Activated CD4-positive, alpha-beta T cell treated with anti-CD3 and anti-CD28 coated beads for 48 hours (primary cell): ENCODE results near the gene PCCA.
A peak's percentile ranks its signal among the peaks of the same experiment; 100 is the strongest.
"Not testable (repeated sequence)": the region's sequence is repeated elsewhere in the genome, so short reads cannot be mapped to it uniquely, and the experiment has no call there.

Experiments used
- DNase-seq: peaks from one replicate; pipeline ENCODE4 v3.0.0-alpha.2; 2020

PCCA gene

GRCh38 chr13:100097821-100098220, 8.9 kb downstream of the PCCA start:
- DNase-seq = no peak

GRCh38 chr13:100098445-100099116, 9.7 kb downstream of the PCCA start:
- DNase-seq = no peak

DNA sequence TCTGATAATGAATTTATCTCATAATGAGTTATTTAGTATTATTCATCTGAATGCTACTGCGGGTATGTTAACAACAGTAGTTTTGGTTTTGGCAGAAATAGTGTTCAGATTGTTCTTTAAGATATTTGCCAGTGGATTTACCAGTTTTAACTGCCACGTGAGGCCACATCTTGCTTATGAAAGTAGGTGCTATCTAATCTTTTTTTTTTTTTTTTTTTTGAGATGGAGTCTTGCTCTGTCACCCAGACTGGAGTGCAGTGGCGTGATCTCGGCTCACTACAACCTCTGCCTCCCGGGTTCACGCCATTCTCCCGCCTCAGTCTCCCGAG, 10.2 kb downstream of the PCCA start:
- not testable (repeated sequence) for DNase-seq

GRCh38 chr13:100100115-100100879, 11.4 kb downstream of the PCCA start:
- no peak for DNase-seq

- no peak for DNase-seq
Measured at GRCh38 chr13:100102042-100102441, 13.1 kb downstream of the PCCA start.

GRCh38 chr13:100106005-100106404, 17.1 kb downstream of the PCCA start:
- DNase-seq = no peak

DNA sequence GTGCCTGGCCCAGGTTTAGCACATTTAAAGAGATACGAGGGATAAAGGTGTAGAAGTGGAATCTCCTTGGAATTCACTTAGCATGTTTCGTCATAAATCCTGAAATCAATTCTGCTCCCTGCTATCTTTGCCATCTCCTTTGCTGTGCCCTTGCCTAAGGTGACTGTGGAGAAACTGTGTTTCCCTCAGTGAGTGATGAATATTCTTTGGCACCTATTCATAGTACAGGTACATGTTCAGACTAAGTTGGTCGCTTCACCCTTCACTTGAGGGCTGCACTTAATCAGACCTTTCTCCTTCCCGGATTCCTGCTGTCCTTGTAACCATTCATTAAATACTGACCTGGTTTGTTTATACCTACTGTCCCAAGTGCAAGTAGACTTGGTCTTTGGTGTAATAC, 17.8 kb downstream of the PCCA start:
- no peak for DNase-seq

DNA sequence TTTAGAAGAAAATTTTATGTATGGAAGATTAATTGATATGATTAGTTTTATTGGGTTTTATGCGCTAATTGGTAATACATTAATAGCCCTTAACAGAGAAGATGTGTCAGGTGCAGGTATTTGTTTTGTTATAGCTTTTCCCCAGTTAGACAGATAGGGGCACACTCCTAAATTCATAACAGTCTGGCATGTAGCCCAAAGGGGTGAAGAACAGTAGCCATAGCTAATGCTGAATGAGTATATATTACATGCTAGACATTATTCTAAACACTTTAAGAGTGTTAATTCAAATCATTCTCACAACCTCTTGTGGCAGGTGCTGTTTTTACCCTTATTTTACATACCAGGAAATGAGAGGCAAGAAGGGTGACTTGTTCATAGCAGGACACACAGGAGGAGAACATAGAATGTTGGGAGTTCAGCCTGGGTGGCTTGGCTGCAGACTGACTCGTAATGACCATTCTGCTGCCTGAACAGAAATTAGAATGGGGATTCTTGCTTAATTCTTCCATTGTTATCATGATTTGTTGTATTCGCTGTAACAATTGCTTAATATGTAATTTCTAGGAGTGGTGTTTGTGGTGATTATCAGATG, 20.1 kb downstream of the PCCA start:
- DNase-seq = no peak

DNA sequence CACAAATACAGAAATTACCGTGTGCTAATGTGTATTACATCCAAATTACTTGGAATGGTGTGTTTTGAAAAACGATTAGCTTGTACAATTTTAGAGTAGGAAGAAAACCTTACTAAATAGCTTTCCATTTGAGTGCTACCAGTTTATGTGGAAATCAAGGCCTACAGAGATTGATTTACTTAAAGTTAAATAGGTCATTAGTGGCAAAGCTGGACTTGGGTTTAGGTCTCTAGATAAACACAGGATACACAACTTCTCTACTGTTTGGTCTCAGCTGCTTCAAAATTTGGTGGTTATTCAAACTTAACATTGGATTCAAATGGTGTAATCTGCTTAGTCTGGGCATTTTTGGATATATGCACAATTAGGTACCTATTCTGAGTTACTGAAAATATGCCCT, 21.4 kb downstream of the PCCA start:
- no peak for DNase-seq

GRCh38 chr13:100112186-100112838, 23.4 kb downstream of the PCCA start:
- DNase-seq = no peak

GRCh38 chr13:100115693-100116254, 26.9 kb downstream of the PCCA start:
- no peak for DNase-seq

DNA sequence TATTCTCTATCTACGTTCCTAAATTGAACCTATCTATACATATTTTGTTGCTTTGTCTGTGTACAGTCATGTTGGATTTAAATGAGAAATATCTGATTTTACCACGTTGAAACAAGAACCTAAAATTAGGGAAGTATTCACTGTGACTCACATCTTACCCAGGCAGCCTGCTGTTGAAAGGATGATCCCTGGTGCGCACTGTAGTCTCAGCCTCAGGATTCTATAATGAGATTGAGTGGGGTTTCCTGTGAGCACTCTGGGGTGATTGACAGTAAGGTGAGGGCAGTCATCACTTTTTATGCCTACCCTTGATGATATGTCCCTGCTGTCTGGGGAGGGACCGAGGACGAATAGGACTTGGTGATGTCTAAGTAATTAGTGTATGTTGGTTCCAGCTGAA, 35.4 kb downstream of the PCCA start:
- DNase-seq = no peak

DNA sequence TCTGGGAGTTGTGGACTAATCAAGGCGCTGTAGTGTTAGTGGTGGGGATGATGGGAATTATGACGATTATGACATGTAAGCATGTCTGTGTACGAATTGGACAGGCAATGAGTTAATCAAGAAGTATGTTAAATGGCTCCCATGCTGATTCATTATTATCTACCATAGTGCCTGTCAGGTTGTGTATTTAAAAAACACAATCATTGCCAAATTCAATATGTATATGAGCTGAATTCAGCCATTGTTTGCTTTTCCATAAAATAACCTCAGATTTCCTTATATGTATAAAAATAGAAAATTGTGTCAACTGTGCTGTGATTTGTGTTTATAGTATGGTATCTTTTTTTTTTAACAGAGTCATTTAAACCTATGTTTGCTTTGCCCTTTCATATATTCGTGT, 37.1 kb downstream of the PCCA start:
- DNase-seq = no peak

- peak; percentile 36 for DNase-seq
Measured at GRCh38 chr13:100128373-100128772, 39.5 kb downstream of the PCCA start.

DNA sequence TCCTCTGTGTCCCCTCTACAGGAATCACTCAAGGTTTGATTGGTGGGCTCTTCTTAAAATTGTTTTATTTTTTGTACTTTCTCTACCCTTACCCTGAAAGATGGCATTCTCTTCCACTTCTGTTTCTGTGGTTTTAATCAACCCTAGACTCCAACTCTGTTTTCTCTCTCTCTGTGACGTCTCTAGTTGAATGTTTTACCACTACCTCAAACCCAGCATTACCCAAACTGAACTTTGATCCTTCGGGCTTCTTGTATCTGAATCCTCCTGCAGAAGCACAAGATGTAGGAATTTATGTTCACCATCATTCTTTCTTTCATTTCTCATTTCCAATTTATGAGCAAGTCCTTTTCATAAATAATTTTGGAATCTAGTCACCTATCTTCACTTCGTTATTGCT, 39.9 kb downstream of the PCCA start:
- no peak for DNase-seq

DNA sequence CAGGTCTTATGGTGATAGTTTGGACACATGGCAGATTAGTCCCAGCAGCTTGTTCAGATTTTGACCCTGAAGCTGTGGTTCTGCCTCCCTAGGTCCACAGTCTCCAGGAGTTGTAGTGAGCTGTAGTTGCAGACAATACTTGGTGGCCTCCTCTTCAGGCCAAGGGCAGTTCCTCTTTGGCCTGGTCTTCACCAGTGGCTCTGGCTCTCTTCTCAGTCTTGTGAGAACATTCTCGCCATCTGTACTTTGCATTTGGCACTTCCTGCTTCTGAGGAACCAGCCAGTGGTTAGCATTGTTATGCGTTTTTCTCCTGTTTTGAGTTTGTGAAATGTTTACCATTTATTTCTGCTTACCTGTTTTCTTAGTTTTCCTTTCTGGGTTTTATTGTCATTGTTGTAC, 40.7 kb downstream of the PCCA start:
- no peak for DNase-seq

- no peak for DNase-seq
Measured at GRCh38 chr13:100130092-100130491, 41.2 kb downstream of the PCCA start.

- no peak for DNase-seq
Measured at GRCh38 chr13:100130930-100131511, 42.1 kb downstream of the PCCA start.

DNA sequence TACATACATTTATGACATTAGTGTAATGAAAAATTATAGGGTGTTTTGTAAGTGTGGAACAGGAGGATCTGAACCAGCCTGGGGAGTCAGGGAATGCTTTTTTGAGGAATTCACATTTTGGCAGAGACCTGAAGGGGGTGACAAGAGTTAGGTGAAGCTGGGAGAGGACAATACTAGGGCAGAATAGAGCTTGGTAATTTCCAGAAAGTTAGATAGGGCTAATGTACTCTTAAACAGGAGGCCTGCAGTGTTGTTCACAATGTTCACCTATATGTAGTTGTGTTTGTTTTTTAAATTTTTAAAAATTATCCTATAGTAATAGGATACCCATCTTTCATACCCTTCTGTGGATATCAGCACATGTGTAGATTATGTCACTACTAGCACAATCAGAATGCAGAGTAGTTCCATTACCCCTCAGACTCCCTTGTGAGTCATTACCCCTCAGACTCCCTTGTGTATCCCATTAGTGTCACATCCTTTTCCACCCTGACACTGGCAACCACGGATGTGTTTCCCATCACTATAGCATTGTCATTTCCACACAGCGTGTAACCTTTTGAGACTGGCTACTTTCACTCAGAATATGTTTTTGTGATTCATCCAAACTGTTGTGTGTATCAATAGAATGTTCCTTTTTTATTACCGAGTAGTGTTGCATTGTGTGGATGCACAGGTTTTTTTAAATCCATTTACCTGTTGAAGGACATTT, 43.1 kb downstream of the PCCA start:
- peak; percentile 67 for DNase-seq

DNA sequence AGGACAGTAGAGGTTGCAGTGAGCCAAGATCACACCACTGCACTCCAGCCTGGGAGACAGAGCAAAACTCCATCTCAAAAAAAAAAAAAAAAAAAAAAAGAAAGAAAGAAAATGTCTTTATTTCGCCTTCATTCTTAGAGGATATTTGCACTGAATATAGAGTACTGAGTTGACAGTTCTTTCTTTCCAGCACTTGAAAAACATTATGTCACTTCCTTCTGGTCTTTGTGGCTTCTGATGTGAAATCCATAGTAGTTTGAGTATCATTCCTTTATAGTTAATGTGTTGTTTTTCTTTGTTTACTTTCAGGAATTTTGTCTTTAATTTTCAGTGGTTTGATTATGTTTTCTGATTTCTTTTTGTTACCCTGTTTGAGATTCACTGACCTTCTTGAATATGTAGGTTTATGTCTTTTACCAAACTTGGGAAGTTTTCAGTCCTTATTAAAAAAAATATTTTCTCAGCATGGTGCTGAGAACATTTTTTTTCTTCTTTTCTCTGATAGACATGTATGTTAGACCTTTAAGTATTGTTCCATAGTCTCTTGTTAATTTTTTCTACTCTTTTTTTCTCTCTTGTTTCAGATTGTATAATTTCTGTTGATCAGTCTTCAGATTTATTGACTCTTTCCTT, 50.1 kb downstream of the PCCA start:
- no peak for DNase-seq

DNA sequence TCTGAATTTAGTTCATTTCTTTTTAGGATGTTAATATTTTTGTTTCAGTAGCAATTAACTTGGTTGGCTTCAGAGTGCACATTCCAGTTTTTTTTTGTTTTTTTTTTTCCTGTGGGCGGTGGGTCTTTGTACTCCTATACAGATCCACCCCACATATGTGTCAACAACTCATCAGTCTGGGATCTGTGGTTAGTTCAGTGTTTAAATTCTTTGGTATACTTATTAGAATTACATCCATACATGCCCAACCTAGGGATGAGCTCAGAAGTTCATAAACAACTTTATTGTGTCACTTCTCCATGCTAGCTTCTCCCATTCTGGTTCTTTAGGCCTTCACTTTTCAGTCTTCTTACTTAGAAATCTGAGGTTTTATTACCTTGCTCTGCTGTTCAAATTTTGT, 50.9 kb downstream of the PCCA start:
- DNase-seq = no peak

- no peak for DNase-seq
Measured at GRCh38 chr13:100140441-100140840, 51.5 kb downstream of the PCCA start.
